Stomach (tissue), 4 donors: ENCODE results near the gene GNS.

Experiments used
- EP300 ChIP-seq: sonication (generic); formaldehyde crosslinking; IDR thresholded peaks from one replicate; pipeline ENCODE4 v1.6.1; 2017; ENCODE audit warnings: antibody characterized with exemption
- POLR2A ChIP-seq, 4 donors: fragments of 450-650 bp; IDR thresholded peaks; one replicate each; pipeline ENCODE4 v1.6.1; 2016; ENCODE audit warnings: antibody characterized with exemption in 4 of 4, control low read depth in 2 of 4, mild to moderate bottlenecking in 1 of 4, moderate library complexity in 1 of 4
- POLR2AphosphoS5 ChIP-seq, 3 donors: sonication (generic); formaldehyde crosslinking; IDR thresholded peaks; one replicate each; pipeline ENCODE4 v1.6.1; 2016; ENCODE audit warnings: antibody characterized with exemption in 3 of 3
- TF ChIP-seq, protein P1 (sequence below), 7 experiments: fragments of 450-650 bp in 4 of 7; fragments of 200-600 bp in 3 of 7; sonication (generic) in 3 of 7; IDR thresholded peaks; one replicate each; pipeline ENCODE4 v1.5.1; 2016 to 2019; ENCODE audit warnings: antibody characterized with exemption in 7 of 7, control low read depth in 2 of 7, mild to moderate bottlenecking in 1 of 7

DNA sequence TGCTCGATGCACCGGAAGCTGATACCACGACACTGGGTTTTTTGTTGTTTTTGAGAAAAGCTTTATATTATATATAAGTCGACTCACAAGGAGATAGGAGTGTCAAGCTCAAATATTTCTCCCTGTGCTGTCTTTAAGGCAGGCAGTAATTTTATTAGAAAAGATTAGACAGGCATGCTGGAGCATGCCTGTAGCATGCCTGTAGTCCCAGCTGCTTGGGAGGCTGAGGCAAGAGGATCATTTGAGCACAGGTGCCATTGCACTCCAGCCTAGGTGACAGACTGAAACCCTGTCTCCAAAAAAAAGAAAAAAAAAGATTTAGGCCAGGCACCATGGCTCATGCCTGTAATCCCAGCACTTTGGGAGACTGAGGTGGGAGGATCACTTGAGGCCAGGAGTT, 51.8 kb downstream of the GNS start:
- TF ChIP-seq POLR2A (IDR thresholded peaks at IDR 0.05): no peak
- TF ChIP-seq, protein P1, sequence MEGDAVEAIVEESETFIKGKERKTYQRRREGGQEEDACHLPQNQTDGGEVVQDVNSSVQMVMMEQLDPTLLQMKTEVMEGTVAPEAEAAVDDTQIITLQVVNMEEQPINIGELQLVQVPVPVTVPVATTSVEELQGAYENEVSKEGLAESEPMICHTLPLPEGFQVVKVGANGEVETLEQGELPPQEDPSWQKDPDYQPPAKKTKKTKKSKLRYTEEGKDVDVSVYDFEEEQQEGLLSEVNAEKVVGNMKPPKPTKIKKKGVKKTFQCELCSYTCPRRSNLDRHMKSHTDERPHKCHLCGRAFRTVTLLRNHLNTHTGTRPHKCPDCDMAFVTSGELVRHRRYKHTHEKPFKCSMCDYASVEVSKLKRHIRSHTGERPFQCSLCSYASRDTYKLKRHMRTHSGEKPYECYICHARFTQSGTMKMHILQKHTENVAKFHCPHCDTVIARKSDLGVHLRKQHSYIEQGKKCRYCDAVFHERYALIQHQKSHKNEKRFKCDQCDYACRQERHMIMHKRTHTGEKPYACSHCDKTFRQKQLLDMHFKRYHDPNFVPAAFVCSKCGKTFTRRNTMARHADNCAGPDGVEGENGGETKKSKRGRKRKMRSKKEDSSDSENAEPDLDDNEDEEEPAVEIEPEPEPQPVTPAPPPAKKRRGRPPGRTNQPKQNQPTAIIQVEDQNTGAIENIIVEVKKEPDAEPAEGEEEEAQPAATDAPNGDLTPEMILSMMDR (IDR thresholded peaks at IDR 0.05): no peak
- TF ChIP-seq EP300: no peak
- no peak for TF ChIP-seq POLR2AphosphoS5 (IDR thresholded peaks at IDR 0.05)
